ENCODE results near the gene CSAD. TPM values are rescaled to one million over a fixed set of nuclear protein-coding genes. Genes with fewer than 3 reads are reported as not detected.

The CSAD gene
- total RNA-seq, 1 experiment from 2014 or later, result 33.1 TPM

DNA sequence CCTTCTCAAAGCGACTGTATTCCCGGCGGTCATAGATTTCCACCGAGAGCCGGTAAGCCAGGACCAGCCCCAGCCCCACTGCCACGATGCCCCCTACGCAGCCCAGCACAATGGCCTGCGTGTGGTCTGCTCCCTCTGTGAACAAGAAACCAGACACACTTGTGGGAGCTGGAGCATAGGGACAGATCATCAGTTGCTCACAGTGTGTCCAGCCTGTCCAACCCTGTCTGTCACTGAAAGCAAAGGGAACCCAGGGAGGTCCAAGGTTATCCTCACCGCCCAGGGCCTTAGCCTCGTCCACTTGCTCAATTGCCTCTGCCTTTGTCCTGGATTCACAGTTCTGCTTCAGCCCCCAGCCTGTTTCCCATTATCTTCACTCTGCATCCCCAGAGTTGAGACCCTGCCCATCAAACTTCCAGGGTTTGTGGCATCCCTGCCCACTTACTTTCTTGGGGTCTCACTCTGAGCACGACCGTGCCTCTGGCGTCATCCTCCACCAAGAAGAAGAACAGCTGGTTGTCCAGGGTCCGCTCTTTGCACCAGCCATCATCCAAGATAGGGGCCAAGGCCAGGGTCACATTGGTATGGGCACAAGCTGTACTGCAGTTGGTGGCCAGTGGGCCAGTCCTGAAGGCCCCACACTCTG is 11.3 kb upstream of the CSAD start:
- BruUV-seq (replicated peaks), result no TSS peak
- no peak for TF ChIP-seq EZH2 (IDR thresholded peaks at IDR 0.05; ENCODE audit: low read depth)
- no peak for TF ChIP-seq CTCF (conservative IDR thresholded peaks at IDR 0.05)
- CTCF ChIA-PET, result no interaction called here
- POLR2A ChIA-PET (ENCODE audit: unreplicated experiment), result interaction anchor here (0.5 to 0.7 kb wide), 2 partner anchors 12 to 220 kb away, joined by 3 to 5 read pairs; no protein-coding TSS in a partner anchor
- Histone ChIP-seq H3K27ac (no peak overlapping the region), H3F3A (ENCODE audit: insufficient read depth, low read depth) (peaks cover 21% of the 10 kb centered on the region; the same call in 1 of the 2 replicates), H3K79me2 (ENCODE audit: low read depth) (no peaks in the 10 kb centered on the region), H3K9me3 (ENCODE audit: insufficient read depth, low read depth) (no peaks in the 10 kb centered on the region), H4K20me1 (ENCODE audit: insufficient read depth) (no peaks in the 10 kb centered on the region), H2AFZ (no peak overlapping the region), H3K9me2 (ENCODE audit: insufficient read depth) (no peaks in the 10 kb centered on the region), H3K4me3 (no peak overlapping the region), H3K36me3 (ENCODE audit: low read depth) (peaks cover 3% of the 10 kb centered on the region; the same call in 1 of the 2 replicates), H3K27me3 (ENCODE audit: insufficient read depth, low read depth) (no peaks in the 10 kb centered on the region), H3K4me1 (replicated peaks; ENCODE audit: insufficient read depth) (peaks cover 10% of the 10 kb centered on the region), H3K4me2 (no peak overlapping the region)
- intact Hi-C loops (cut with micrococcal nuclease; ENCODE audit: unreplicated experiment), result no loop called here
- DNase-seq, result no peak

GRCh38 chr12:53191096-53191884 is 10.6 kb upstream of the CSAD start:
- no peak overlapping the region for H3K27ac ChIP-seq
- no peaks in the 10 kb centered on the region for H3K9me2 ChIP-seq (ENCODE audit: insufficient read depth)
- intact Hi-C loops (cut with micrococcal nuclease; ENCODE audit: unreplicated experiment), result no loop called here
- no peak overlapping the region for H2AFZ ChIP-seq
- H3K79me2 ChIP-seq (ENCODE audit: low read depth), result no peaks in the 10 kb centered on the region
- no peaks in the 10 kb centered on the region for H3K27me3 ChIP-seq (ENCODE audit: insufficient read depth, low read depth)
- H3K9me3 ChIP-seq (ENCODE audit: insufficient read depth, low read depth), result no peaks in the 10 kb centered on the region
- ChIA-PET POLR2A (ENCODE audit: unreplicated experiment) (interaction anchor here (0.7 kb wide), 1 partner anchor 12 kb away, joined by 5 read pairs; no protein-coding TSS in a partner anchor), CTCF (no interaction called here)
- peaks cover 21% of the 10 kb centered on the region; the same call in 1 of the 2 replicates for H3F3A ChIP-seq (ENCODE audit: insufficient read depth, low read depth)
- peaks cover 8% of the 10 kb centered on the region for H3K4me1 ChIP-seq (replicated peaks; ENCODE audit: insufficient read depth)
- H3K4me3 ChIP-seq, result no peak overlapping the region
- H4K20me1 ChIP-seq (ENCODE audit: insufficient read depth), result no peaks in the 10 kb centered on the region
- DNase-seq, result no peak
- no TSS peak for BruUV-seq (replicated peaks)
- no peak for TF ChIP-seq CTCF (conservative IDR thresholded peaks at IDR 0.05)
- H3K36me3 ChIP-seq (ENCODE audit: low read depth), result peaks cover 10% of the 10 kb centered on the region
- no peak overlapping the region for H3K4me2 ChIP-seq

DNA sequence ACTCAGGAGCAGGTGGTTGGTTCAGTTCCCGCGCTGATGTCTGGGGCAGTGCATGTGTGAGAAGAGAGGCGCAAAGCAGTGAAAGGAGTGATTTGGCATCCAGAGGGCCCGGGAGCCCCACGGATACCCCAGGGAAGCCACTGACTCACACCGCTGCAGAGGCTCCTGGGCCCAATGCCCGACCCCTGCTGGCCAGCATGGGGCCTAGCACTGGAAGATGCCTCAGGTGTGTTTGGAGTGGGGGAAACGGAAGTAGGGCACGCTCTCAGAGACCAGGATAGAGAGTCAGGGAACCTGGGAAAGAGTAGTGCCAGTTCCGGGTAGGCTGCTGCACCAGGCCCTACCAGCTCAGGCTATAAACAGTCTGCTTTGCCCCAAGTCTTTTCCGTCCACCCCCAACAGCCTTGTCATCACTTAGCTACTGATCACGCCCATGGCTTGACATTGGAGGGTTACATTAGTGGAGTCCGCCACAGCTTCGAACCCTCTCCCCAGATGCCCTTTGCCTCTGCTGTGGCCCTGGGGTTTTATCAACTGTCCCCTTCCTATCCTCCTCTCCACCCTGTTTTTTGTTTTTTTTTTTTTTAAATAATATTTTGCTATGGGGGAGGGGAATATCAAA is 9.5 kb upstream of the CSAD start:
- H2AFZ ChIP-seq, result no peak overlapping the region
- intact Hi-C loops (cut with micrococcal nuclease; ENCODE audit: unreplicated experiment), result no loop called here
- POLR2A ChIA-PET (ENCODE audit: unreplicated experiment), result no interaction called here

More for the DNA sequence above, 9.5 kb upstream of the CSAD start:
- Histone ChIP-seq H3K4me3 (no peak overlapping the region), H3K9me2 (ENCODE audit: insufficient read depth) (no peaks in the 10 kb centered on the region), H3K36me3 (ENCODE audit: low read depth) (peaks cover 21% of the 10 kb centered on the region), H3K4me2 (no peak overlapping the region), H3K27me3 (ENCODE audit: insufficient read depth, low read depth) (no peaks in the 10 kb centered on the region), H3K4me1 (replicated peaks; ENCODE audit: insufficient read depth) (no peaks in the 10 kb centered on the region), H3K9me3 (ENCODE audit: insufficient read depth, low read depth) (no peaks in the 10 kb centered on the region), H4K20me1 (ENCODE audit: insufficient read depth) (no peaks in the 10 kb centered on the region), H3K27ac (no peak overlapping the region), H3F3A (ENCODE audit: insufficient read depth, low read depth) (peaks cover 21% of the 10 kb centered on the region; the same call in 1 of the 2 replicates), H3K79me2 (ENCODE audit: low read depth) (no peaks in the 10 kb centered on the region)
- TF ChIP-seq CTCF (conservative IDR thresholded peaks at IDR 0.05) (peak; percentile 64), EZH2 (IDR thresholded peaks at IDR 0.05; ENCODE audit: low read depth) (no peak)
- BruUV-seq (replicated peaks), result no TSS peak
- CTCF ChIA-PET, result interaction anchor here (0.7 kb wide), 1 partner anchor 61 kb away, joined by 3 read pairs; no protein-coding TSS in a partner anchor
- DNase-seq, result no peak
